ENCODE results near the gene HNRNPH1. TPM values are rescaled to one million over a fixed set of nuclear protein-coding genes. Genes with fewer than 3 reads are reported as not detected.

Gene HNRNPH1
- total RNA-seq, 1 donor from 2014 or later, result 1,138 TPM

- Histone ChIP-seq H3K4me2 (no peak overlapping the region), H3F3A (ENCODE audit: low read depth) (peaks cover 80% of the 10 kb centered on the region), H4K20me1 (ENCODE audit: low read depth) (peaks cover 84% of the 10 kb centered on the region), H3K79me2 (ENCODE audit: low read depth) (peaks cover 17% of the 10 kb centered on the region), H3K27ac (peak overlapping the region; percentile 78), H2AFZ (replicated peaks) (no peak overlapping the region), H3K36me3 (peaks cover 18% of the 10 kb centered on the region), H3K27me3 (no peaks in the 10 kb centered on the region), H3K9ac (no peak overlapping the region), H3K4me1 (no peaks in the 10 kb centered on the region), H3K4me3 (no peak overlapping the region), H3K9me3 (ENCODE audit: low read depth) (no peaks in the 10 kb centered on the region)
- TF ChIP-seq EZH2phosphoT487 (IDR thresholded peaks at IDR 0.05) (no peak), EZH2 (IDR thresholded peaks at IDR 0.05) (no peak), CTCF (IDR thresholded peaks at IDR 0.05) (no peak)
- peaks cover 17% of the 10 kb centered on the region for H3K27me3 Mint-ChIP-seq (ENCODE audit: insufficient read depth, low read depth)
- H3K4me3 Mint-ChIP-seq, result no peak overlapping the region
- DNase-seq (ENCODE audit: low spot score), result no peak
- H3K27ac Mint-ChIP-seq, result peak overlapping the region; percentile 15
- peaks cover 15% of the 10 kb centered on the region for H3K4me1 Mint-ChIP-seq
- H3K36me3 Mint-ChIP-seq, result peaks cover 43% of the 10 kb centered on the region
- H3K9me3 Mint-ChIP-seq, result no peaks in the 10 kb centered on the region
Measured at GRCh38 chr5:179610109-179610902, 13.2 kb downstream of the HNRNPH1 start.

- TF ChIP-seq CTCF (IDR thresholded peaks at IDR 0.05) (no peak), EZH2phosphoT487 (IDR thresholded peaks at IDR 0.05) (no peak), EZH2 (IDR thresholded peaks at IDR 0.05) (no peak)
- Histone ChIP-seq H3K9me3 (ENCODE audit: low read depth) (no peaks in the 10 kb centered on the region), H3F3A (ENCODE audit: low read depth) (peaks cover 75% of the 10 kb centered on the region), H3K9ac (no peak overlapping the region), H3K27ac (peak overlapping the region; percentile 78), H3K79me2 (ENCODE audit: low read depth) (peaks cover 11% of the 10 kb centered on the region), H3K4me1 (no peaks in the 10 kb centered on the region), H3K36me3 (peaks cover 12% of the 10 kb centered on the region), H4K20me1 (ENCODE audit: low read depth) (peaks cover 79% of the 10 kb centered on the region), H3K27me3 (no peaks in the 10 kb centered on the region), H3K4me2 (no peak overlapping the region), H2AFZ (replicated peaks) (no peak overlapping the region), H3K4me3 (no peak overlapping the region)
- Mint-ChIP-seq H3K27me3 (ENCODE audit: insufficient read depth, low read depth) (peaks cover 17% of the 10 kb centered on the region), H3K4me1 (peaks cover 15% of the 10 kb centered on the region), H3K9me3 (no peaks in the 10 kb centered on the region), H3K4me3 (no peak overlapping the region), H3K36me3 (peaks cover 40% of the 10 kb centered on the region), H3K27ac (peak overlapping the region; percentile 19)
- DNase-seq (ENCODE audit: low spot score), result no peak
Measured at GRCh38 chr5:179609834-179610108, 13.7 kb downstream of the HNRNPH1 start.

GRCh38 chr5:179608131-179608581 is 15.3 kb downstream of the HNRNPH1 start:
- H4K20me1 ChIP-seq (ENCODE audit: low read depth), result peaks cover 63% of the 10 kb centered on the region
- no peak overlapping the region for H3K4me3 ChIP-seq
- H3K36me3 ChIP-seq, result no peaks in the 10 kb centered on the region
- H3K9me3 ChIP-seq (ENCODE audit: low read depth), result no peaks in the 10 kb centered on the region
- no peaks in the 10 kb centered on the region for H3K27me3 ChIP-seq
- H3K27ac Mint-ChIP-seq, result no peak overlapping the region
- peaks cover 15% of the 10 kb centered on the region for H3K27me3 Mint-ChIP-seq (ENCODE audit: insufficient read depth, low read depth)
- no peak for DNase-seq (ENCODE audit: low spot score)
- H2AFZ ChIP-seq (replicated peaks), result no peak overlapping the region
- peaks cover 63% of the 10 kb centered on the region for H3F3A ChIP-seq (ENCODE audit: low read depth)
- H3K4me2 ChIP-seq, result no peak overlapping the region
- no peak for TF ChIP-seq EZH2 (IDR thresholded peaks at IDR 0.05)
- no peak for TF ChIP-seq CTCF (IDR thresholded peaks at IDR 0.05)
- no peak for TF ChIP-seq EZH2phosphoT487 (IDR thresholded peaks at IDR 0.05)
- H3K4me1 Mint-ChIP-seq, result peaks cover 13% of the 10 kb centered on the region
- no peak overlapping the region for H3K9ac ChIP-seq
- H3K79me2 ChIP-seq (ENCODE audit: low read depth), result peaks cover under 1% of the 10 kb centered on the region
- peak overlapping the region; percentile 74 for H3K27ac ChIP-seq
- no peaks in the 10 kb centered on the region for H3K4me1 ChIP-seq
- H3K9me3 Mint-ChIP-seq, result no peaks in the 10 kb centered on the region
- peaks cover 33% of the 10 kb centered on the region for H3K36me3 Mint-ChIP-seq
- no peak overlapping the region for H3K4me3 Mint-ChIP-seq

Data from neural progenitor cell (in vitro differentiated cells).